Iris pigment epithelial cell (primary cell): Measurements from ENCODE around the gene NPPA.
"Not testable (repeated sequence)": the region's sequence is repeated elsewhere in the genome, so short reads cannot be mapped to it uniquely, and the experiment has no call there.

ENCODE experiments used
- DNase-seq: peaks from one replicate; pipeline ENCODE4 v3.0.0-alpha.2; 2011; ENCODE audit warnings: low read depth

The NPPA gene

GRCh38 chr1:11847667-11848372 is at the start of gene NPPA:
Gene NPPA, minus strand, starts transcription at chr1:11847783. Its CDS starts 99 bp downstream, at chr1:11847684.
- no peak for DNase-seq

- DNase-seq = not testable (repeated sequence)
Observed at GRCh38 chr1:11894501-11894900, 46.9 kb upstream of the NPPA start.

- peak; percentile 21 for DNase-seq
Observed at GRCh38 chr1:11893907-11894251, 46.3 kb upstream of the NPPA start.

GRCh38 chr1:11891433-11892186 is 44.0 kb upstream of the NPPA start:
- DNase-seq = no peak

- DNase-seq = no peak
Observed at GRCh38 chr1:11888877-11889208, 41.3 kb upstream of the NPPA start.

- no peak for DNase-seq
Observed at GRCh38 chr1:11888206-11888876, 40.8 kb upstream of the NPPA start.

GRCh38 chr1:11887666-11888007 is 40.1 kb upstream of the NPPA start:
- no peak for DNase-seq

- DNase-seq = no peak
Observed at GRCh38 chr1:11886986-11887665, 39.5 kb upstream of the NPPA start.

GRCh38 chr1:11885916-11886315 is 38.3 kb upstream of the NPPA start:
- DNase-seq = no peak

- no peak for DNase-seq
Observed at GRCh38 chr1:11882814-11883538, 35.4 kb upstream of the NPPA start.

- no peak for DNase-seq
Observed at GRCh38 chr1:11881749-11882441, 34.3 kb upstream of the NPPA start.

- no peak for DNase-seq
Observed at GRCh38 chr1:11880911-11881748, 33.5 kb upstream of the NPPA start.

- no peak for DNase-seq
Observed at GRCh38 chr1:11880181-11880575, 32.6 kb upstream of the NPPA start.

GRCh38 chr1:11879311-11880180 is 32.0 kb upstream of the NPPA start:
- DNase-seq = no peak

GRCh38 chr1:11878891-11879190 is 31.3 kb upstream of the NPPA start:
- DNase-seq = no peak

GRCh38 chr1:11878081-11878890 is 30.7 kb upstream of the NPPA start:
- DNase-seq = no peak

- no peak for DNase-seq
Observed at GRCh38 chr1:11877074-11877473, 29.5 kb upstream of the NPPA start.

- no peak for DNase-seq
Observed at GRCh38 chr1:11875094-11875493, 27.5 kb upstream of the NPPA start.

- DNase-seq = no peak
Observed at GRCh38 chr1:11874624-11875023, 27.0 kb upstream of the NPPA start.
